H1 (cell line): ENCODE measurements around the gene FNDC10. TPM values are rescaled to one million over a fixed set of nuclear protein-coding genes. Genes with fewer than 3 reads are reported as not detected.

Experiments
- CTCF ChIA-PET: fragments of 300-600 bp; sonication (Branson Sonifier 250); formaldehyde crosslinking; loops from one replicate; lab custom pipeline; 2021; ENCODE audit not compliant: partially characterized antibody; lab: Charles Lee
- POLR2A ChIA-PET: fragments of 300-600 bp; sonication (Branson Sonifier 250); formaldehyde crosslinking; loops from one replicate; lab custom pipeline; 2021; ENCODE audit warnings: inconsistent platforms; ENCODE audit not compliant: partially characterized antibody; lab: Charles Lee
- DNase-seq, 2 experiments: peaks; one replicate each; pipeline versions ENCODE4 v3.0.0 to v3.0.0-alpha.2; 2010 to 2022; ENCODE audit warnings: low spot score in 2 of 2, low read depth in 1 of 2, mixed read lengths in 1 of 2
- FAIRE-seq: peaks from 2 replicates; lab custom pipeline; 2011; peaks lifted over from hg19 to GRCh38; lab: Jason Lieb, UNC
- H2AFZ ChIP-seq: 2 replicates; pipeline ENCODE4 v1.8.1; 2012; ENCODE audit warnings: low read length, inconsistent platforms
- H2AK5ac ChIP-seq: 2 replicates; pipeline ENCODE4 v1.6.1; 2013; ENCODE audit warnings: low read depth, low read length
- H2BK120ac ChIP-seq: replicated peaks from 2 replicates; pipeline ENCODE3; 2013; ENCODE audit warnings: low read depth, low read length, inconsistent platforms
- H2BK12ac ChIP-seq: 2 replicates; pipeline ENCODE4 v1.6.1; 2013; ENCODE audit warnings: low read depth, low read length
- H2BK15ac ChIP-seq: 2 replicates; pipeline ENCODE4 v1.6.1; 2013; ENCODE audit warnings: low read length
- H2BK20ac ChIP-seq: 2 replicates; pipeline ENCODE4 v1.6.1; 2013; ENCODE audit warnings: low read length
- H2BK5ac ChIP-seq: 2 replicates; pipeline ENCODE4 v1.6.1; 2013; ENCODE audit warnings: low read depth, low read length
- H3K14ac ChIP-seq: 2 replicates; pipeline ENCODE4 v1.6.1; 2013; ENCODE audit warnings: inconsistent platforms; ENCODE audit not compliant: insufficient read length
- H3K18ac ChIP-seq: 2 replicates; pipeline ENCODE4 v1.6.1; 2013; ENCODE audit warnings: low read length; ENCODE audit errors: extremely low read depth
- H3K23ac ChIP-seq: 2 replicates; pipeline ENCODE4 v1.6.1; 2013; ENCODE audit warnings: inconsistent platforms; ENCODE audit not compliant: insufficient read length
- H3K23me2 ChIP-seq: 2 replicates; pipeline ENCODE4 v1.6.1; 2013; ENCODE audit warnings: low read depth, low read length
- H3K27ac ChIP-seq: 2 replicates; pipeline ENCODE4 v1.6.1; 2011; ENCODE audit warnings: low read depth, low read length, inconsistent platforms
- H3K27me3 ChIP-seq, 4 experiments: replicated peaks in 1 of 4; 1 replicate in 1 of 4; 2 replicates in 3 of 4; pipeline versions ENCODE4 v1.6.1 to v1.8.1; 2011 to 2013; ENCODE audit warnings: low read length in 3 of 4, mild to moderate bottlenecking in 3 of 4, inconsistent platforms in 2 of 4, mixed read lengths in 2 of 4, moderate library complexity in 1 of 4; ENCODE audit not compliant: control insufficient read depth in 3 of 4, insufficient read depth in 3 of 4; ENCODE audit errors: extremely low read depth in 1 of 4
- H3K36me3 ChIP-seq, 4 experiments: 2 replicates each; pipeline versions ENCODE4 v1.6.1 to v1.8.1; 2011 to 2013; ENCODE audit warnings: mild to moderate bottlenecking in 4 of 4, low read length in 3 of 4, moderate library complexity in 2 of 4, control low read depth in 1 of 4, inconsistent platforms in 1 of 4; ENCODE audit not compliant: insufficient read depth in 4 of 4, control insufficient read depth in 2 of 4
- H3K4ac ChIP-seq: replicated peaks from 2 replicates; pipeline ENCODE3; 2013; ENCODE audit warnings: low read length, low read depth, mixed read lengths, inconsistent platforms; ENCODE audit not compliant: insufficient read length
- H3K4me1 ChIP-seq, 4 experiments: replicated peaks in 1 of 4; 1 replicate in 1 of 4; 2 replicates in 3 of 4; pipeline versions ENCODE4 v1.6.1 to v1.8.1; 2011 to 2013; ENCODE audit warnings: low read length in 3 of 4, inconsistent platforms in 2 of 4, mixed read lengths in 1 of 4; ENCODE audit not compliant: insufficient read depth in 4 of 4, control insufficient read depth in 3 of 4
- H3K4me2 ChIP-seq, 2 experiments: 2 replicates each; pipeline versions ENCODE4 v1.6.1 to v1.8.1; 2011 to 2013; ENCODE audit warnings: low read depth in 2 of 2, low read length in 2 of 2, control low read depth in 1 of 2, inconsistent platforms in 1 of 2, mild to moderate bottlenecking in 1 of 2; ENCODE audit not compliant: insufficient read depth in 1 of 2
- H3K4me3 ChIP-seq, 4 experiments: fragments of 200-600, 300-600 bp in 1 of 4; sonication (generic), shearing (Covaris generic), sonication (Bioruptor Twin) in 1 of 4; 2 replicates each; pipeline versions ENCODE4 v1.5.1 to v1.8.1; 2011 to 2016; ENCODE audit warnings: low read length in 4 of 4, low read depth in 3 of 4, control low read depth in 2 of 4, inconsistent platforms in 2 of 4, mild to moderate bottlenecking in 2 of 4, mixed read lengths in 1 of 4, moderate library complexity in 1 of 4; ENCODE audit not compliant: insufficient read depth in 2 of 4; ENCODE audit errors: extremely low read depth in 1 of 4
- H3K56ac ChIP-seq: replicated peaks from 2 replicates; pipeline ENCODE3; 2013; ENCODE audit warnings: low read depth, mild to moderate bottlenecking, mixed read lengths, low read length, inconsistent platforms; ENCODE audit not compliant: insufficient read length
- H3K79me1 ChIP-seq: 2 replicates; pipeline ENCODE4 v1.6.1; 2013; ENCODE audit warnings: low read depth, low read length, control low read depth
- H3K79me2 ChIP-seq, 2 experiments: 2 replicates each; pipeline versions ENCODE4 v1.6.1 to v1.8.1; 2012 to 2013; ENCODE audit warnings: low read length in 2 of 2, mild to moderate bottlenecking in 2 of 2, inconsistent platforms in 1 of 2; ENCODE audit not compliant: insufficient read depth in 2 of 2, control insufficient read depth in 1 of 2
- H3K9ac ChIP-seq, 4 experiments: replicated peaks in 1 of 4; 1 replicate in 1 of 4; 2 replicates in 3 of 4; pipeline versions ENCODE4 v1.6.1 to v1.8.1; 2011 to 2013; ENCODE audit warnings: low read depth in 3 of 4, low read length in 3 of 4, control low read depth in 2 of 4, mild to moderate bottlenecking in 2 of 4, moderate library complexity in 2 of 4, inconsistent platforms in 1 of 4; ENCODE audit errors: extremely low read depth in 1 of 4
- H3K9me3 ChIP-seq, 2 experiments: 2 replicates each; pipeline versions ENCODE4 v1.6.1 to v1.8.1; 2012 to 2013; ENCODE audit warnings: mild to moderate bottlenecking in 2 of 2, moderate library complexity in 2 of 2, control low read depth in 1 of 2, inconsistent platforms in 1 of 2, low read depth in 1 of 2, low read length in 1 of 2, mixed read lengths in 1 of 2; ENCODE audit not compliant: insufficient read depth in 2 of 2
- H4K20me1 ChIP-seq, 2 experiments: replicated peaks in 1 of 2; 2 replicates each; pipeline versions ENCODE3 to v1.8.1; 2011 to 2013; ENCODE audit warnings: inconsistent platforms in 2 of 2, low read length in 2 of 2, mild to moderate bottlenecking in 1 of 2; ENCODE audit not compliant: insufficient read depth in 2 of 2, control insufficient read depth in 1 of 2
- H4K5ac ChIP-seq: 2 replicates; pipeline ENCODE4 v1.6.1; 2013; ENCODE audit warnings: low read length, low read depth, mixed read lengths, inconsistent platforms; ENCODE audit not compliant: insufficient read length
- H4K8ac ChIP-seq: 2 replicates; pipeline ENCODE4 v1.8.0; 2013; ENCODE audit warnings: mild to moderate bottlenecking, moderate library complexity, low read length, inconsistent platforms; ENCODE audit not compliant: insufficient read depth; ENCODE audit errors: extremely low read depth
- H4K91ac ChIP-seq: replicated peaks from 2 replicates; pipeline ENCODE3; 2013; ENCODE audit warnings: low read length, mixed read lengths, inconsistent platforms; ENCODE audit not compliant: insufficient read length
- ASH2L ChIP-seq: fragments of 200-600, 300-600 bp; sonication (generic); IDR thresholded peaks from one replicate; pipeline ENCODE4 v1.7.1; 2017; ENCODE audit warnings: low read length
- BACH1 ChIP-seq: IDR thresholded peaks from 2 replicates; pipeline ENCODE4 v1.6.1; 2012; ENCODE audit warnings: low read length, improper control_type of control experiment
- BCL11A ChIP-seq, 2 experiments: IDR thresholded peaks; one replicate each; pipeline ENCODE4 v1.6.1; 2011; ENCODE audit warnings: low read depth in 2 of 2, low read length in 2 of 2, mild to moderate bottlenecking in 2 of 2
- BRCA1 ChIP-seq: IDR thresholded peaks from 2 replicates; pipeline ENCODE4 v1.6.1; 2012; ENCODE audit warnings: low read depth, low read length, improper control_type of control experiment
- CHD1 ChIP-seq: IDR thresholded peaks from 2 replicates; pipeline ENCODE4 v1.6.1; 2012; ENCODE audit warnings: low read depth, low read length, improper control_type of control experiment
- CREB1 ChIP-seq: IDR thresholded peaks from 2 replicates; pipeline ENCODE4 v1.6.1; 2012; ENCODE audit warnings: inconsistent platforms
- EP300 ChIP-seq, 2 experiments: IDR thresholded peaks; 1 replicate in 1 of 2; 2 replicates in 1 of 2; pipeline ENCODE4 v1.6.1; 2011 to 2012; ENCODE audit warnings: low read depth in 2 of 2, low read length in 2 of 2, mild to moderate bottlenecking in 2 of 2, borderline replicate concordance in 1 of 2, inconsistent platforms in 1 of 2, moderate library complexity in 1 of 2
- GABPA ChIP-seq: IDR thresholded peaks from 2 replicates; pipeline ENCODE4 v1.6.1; 2011; ENCODE audit warnings: mild to moderate bottlenecking, low read length, moderate library complexity, borderline replicate concordance; ENCODE audit not compliant: insufficient read depth
- HDAC2 ChIP-seq, 2 experiments: fragments of 300-600 bp in 1 of 2; sonication (generic) in 1 of 2; IDR thresholded peaks; 2 replicates each; pipeline ENCODE4 v1.6.1; 2011 to 2012; ENCODE audit warnings: low read depth in 2 of 2, low read length in 2 of 2, mild to moderate bottlenecking in 2 of 2, moderate library complexity in 2 of 2, borderline replicate concordance in 1 of 2, inconsistent platforms in 1 of 2
- NRF1 ChIP-seq: IDR thresholded peaks from 2 replicates; pipeline ENCODE4 v1.6.1; 2011; ENCODE audit warnings: mild to moderate bottlenecking, low read depth, low read length, improper control_type of control experiment
- POU5F1 ChIP-seq: IDR thresholded peaks from 2 replicates; pipeline ENCODE4 v1.6.1; 2011; ENCODE audit warnings: low read depth, mild to moderate bottlenecking, low read length, moderate library complexity
- WGBS, 2 experiments: shearing (Covaris generic) in 1 of 2; methylation state at CpG; one replicate each; pipeline versions ENCODE4 v1.1.6 to v1.1.7; 2013 to 2015; ENCODE audit warnings: low lambda C conversion rate in 2 of 2, mixed read lengths in 2 of 2, inconsistent platforms in 1 of 2, low coverage in 1 of 2, missing lambda C conversion rate in 1 of 2; ENCODE audit not compliant: insufficient replicate concordance in 2 of 2, insufficient coverage in 1 of 2, insufficient read length in 1 of 2; ENCODE audit errors: extremely low coverage in 1 of 2, missing lambda C conversion rate in 1 of 2; 5-methylcytosine and 5-hydroxymethylcytosine counted together
- polyA plus RNA-seq, 7 experiments: library from polyadenylated mRNA; depleted of rRNA in 3 of 7; stranded (reverse) in 5 of 7; unstranded in 2 of 7; fragments of >200 nt in 5 of 7; fragments of 200-250 nt in 2 of 7; gene quantifications; 1 replicate in 5 of 7; 2 replicates in 1 of 7; 4 replicates in 1 of 7; pipeline versions ENCODE4 v1.2.1 to v1.2.3, GENCODE V29; 2011 to 2013; ENCODE audit warnings: missing spikeins in 2 of 7, mixed read lengths in 2 of 7
- total RNA-seq: library from RNA; stranded (reverse); fragmentation: NEBNext Ultra II Directional; extraction: Animal tissue kit (Norgen Biotek cat#: 25700); gene quantifications from 2 replicates; pipeline ENCODE4 v1.2.1, GENCODE V29; 2021
- TF ChIP-seq, protein P1 (sequence below): IDR thresholded peaks from 2 replicates; pipeline ENCODE4 v1.6.1; 2012; ENCODE audit warnings: low read length, inconsistent platforms

The FNDC10 gene
- total and polyA plus RNA-seq, 2 of the 8 experiments (the other 6 are each of a cell fraction or from before 2014, with no cell fraction given): 19.0 to 21.8 TPM

DNA sequence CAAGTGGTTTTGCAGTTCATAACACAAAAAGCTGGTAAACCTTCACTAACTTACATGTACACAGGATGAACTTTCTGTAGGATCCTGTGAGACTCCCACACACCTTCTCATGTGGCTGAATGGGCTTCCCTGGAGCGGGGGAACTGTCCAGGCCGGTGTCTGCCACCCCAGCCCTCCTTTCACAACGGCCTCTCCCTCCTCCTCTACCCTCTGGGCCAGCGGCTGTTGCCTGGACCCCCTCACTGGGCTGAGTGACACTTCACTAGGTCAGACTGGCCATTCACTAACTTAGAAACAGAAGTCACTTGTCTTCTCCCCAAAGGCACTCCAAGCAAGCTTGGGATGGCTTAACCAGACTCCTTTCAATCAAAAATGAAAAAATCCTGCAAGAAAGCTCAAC, 41.3 kb downstream of the FNDC10 start:
- H2BK5ac ChIP-seq: no peak overlapping the region
- H4K91ac ChIP-seq: no peak overlapping the region
- H3K23ac ChIP-seq: no peak overlapping the region
- no peak overlapping the region for H2BK12ac ChIP-seq
- no peak overlapping the region for H3K4me3 ChIP-seq
- FAIRE-seq (no peak), DNase-seq (no peak)
- no peaks in the 10 kb centered on the region for H3K23me2 ChIP-seq
- CTCF ChIA-PET: interaction anchor here (0.8 to 2.4 kb wide), 3 partner anchors 11 to 61 kb away, joined by 4 to 7 read pairs (median 6); no protein-coding TSS in a partner anchor
- peaks cover 0 to 17% of the 10 kb centered on the region in 2 experiments; a peak in 1 of 4 replicates for H3K79me2 ChIP-seq
- no peak overlapping the region for H3K4me2 ChIP-seq
- peak overlapping the region in 1 of 4 experiments; percentile 1; a peak in 1 of 7 replicates for H3K9ac ChIP-seq
- no peak overlapping the region for H3K14ac ChIP-seq
- H3K27ac ChIP-seq: no peak overlapping the region
- H3K79me1 ChIP-seq: no peaks in the 10 kb centered on the region; the same call in 1 of the 2 replicates
- no peak overlapping the region for H3K18ac ChIP-seq
- no peak overlapping the region for H2BK20ac ChIP-seq
- H2BK15ac ChIP-seq: no peak overlapping the region
- no peaks in the 10 kb centered on the region for H3K9me3 ChIP-seq
- H4K8ac ChIP-seq: no peak overlapping the region
- H3K4ac ChIP-seq: no peak overlapping the region
- H2BK120ac ChIP-seq: no peak overlapping the region
- H3K36me3 ChIP-seq: peaks cover 6 to 25% (median 11%) of the 10 kb centered on the region in 4 experiments; a peak in 7 of 8 replicates
- POLR2A ChIA-PET: interaction anchor here (0.6 to 23.0 kb wide), 9 partner anchors 5 to 220 kb away, joined by 3 to 367 read pairs (median 4); no protein-coding TSS in a partner anchor
- no peak overlapping the region for H2AK5ac ChIP-seq
- H3K56ac ChIP-seq: no peak overlapping the region
- H3K27me3 ChIP-seq: no peaks in the 10 kb centered on the region
- no peak overlapping the region for H4K5ac ChIP-seq
- H3K4me1 ChIP-seq: no peaks in the 10 kb centered on the region
- WGBS, 2 experiments: 70% methylated on average over 4 of the region's 4 CpGs; no CpG with 5 or more reads in 1 of the 2 experiments
- H4K20me1 ChIP-seq: peaks cover 7 to 28% of the 10 kb centered on the region in 2 experiments
- H2AFZ ChIP-seq: no peak overlapping the region
- no peak for TF ChIP-seq POU5F1
- TF ChIP-seq HDAC2 (IDR thresholded peaks at IDR 0.05; ENCODE audit: borderline replicate concordance in 1 of 2, low read depth in 2 of 2, low read length in 2 of 2): no peak
- TF ChIP-seq GABPA: no peak
- TF ChIP-seq CREB1: no peak
- TF ChIP-seq BRCA1: no peak
- no peak for TF ChIP-seq CHD1
- no peak for TF ChIP-seq ASH2L
- TF ChIP-seq BCL11A (IDR thresholded peaks at IDR 0.05; ENCODE audit: low read depth in 2 of 2, low read length in 2 of 2): no peak
- no peak for TF ChIP-seq NRF1
- TF ChIP-seq, protein P1, sequence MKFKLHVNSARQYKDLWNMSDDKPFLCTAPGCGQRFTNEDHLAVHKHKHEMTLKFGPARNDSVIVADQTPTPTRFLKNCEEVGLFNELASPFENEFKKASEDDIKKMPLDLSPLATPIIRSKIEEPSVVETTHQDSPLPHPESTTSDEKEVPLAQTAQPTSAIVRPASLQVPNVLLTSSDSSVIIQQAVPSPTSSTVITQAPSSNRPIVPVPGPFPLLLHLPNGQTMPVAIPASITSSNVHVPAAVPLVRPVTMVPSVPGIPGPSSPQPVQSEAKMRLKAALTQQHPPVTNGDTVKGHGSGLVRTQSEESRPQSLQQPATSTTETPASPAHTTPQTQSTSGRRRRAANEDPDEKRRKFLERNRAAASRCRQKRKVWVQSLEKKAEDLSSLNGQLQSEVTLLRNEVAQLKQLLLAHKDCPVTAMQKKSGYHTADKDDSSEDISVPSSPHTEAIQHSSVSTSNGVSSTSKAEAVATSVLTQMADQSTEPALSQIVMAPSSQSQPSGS: no peak
- TF ChIP-seq BACH1: no peak
- no peak for TF ChIP-seq EP300 (IDR thresholded peaks at IDR 0.05; ENCODE audit: borderline replicate concordance in 1 of 2, low read depth in 2 of 2, low read length in 2 of 2)
